Pons (tissue), 1 donor: Measurements from ENCODE around the gene SYT1.

Experiments used
- DNase-seq: peaks from one replicate; pipeline ENCODE4 v3.0.0-alpha.2; 2016; ENCODE audit warnings: low spot score

SYT1 gene

DNA sequence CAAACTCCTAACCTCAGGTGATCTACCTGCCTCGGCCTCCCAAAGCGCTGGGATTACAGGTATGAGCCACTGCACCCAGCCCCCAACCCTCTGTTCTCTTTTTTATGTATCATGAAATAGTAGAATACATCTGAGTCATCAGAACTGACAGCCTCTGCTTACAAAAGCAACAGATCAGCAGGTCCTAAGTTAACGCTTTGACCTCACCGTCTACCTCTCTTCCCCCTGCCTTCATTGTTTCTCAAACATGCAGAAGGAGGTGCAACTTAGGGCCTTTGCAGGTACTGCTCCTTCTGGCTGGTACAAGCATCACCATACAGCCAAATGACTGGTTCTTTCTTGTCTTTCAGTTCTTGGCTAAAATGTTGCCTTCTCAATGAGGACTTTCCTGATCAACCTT is 577.0 kb downstream of the SYT1 start:
- no peak for DNase-seq

GRCh38 chr12:79442396-79442795 is 577.8 kb downstream of the SYT1 start:
- DNase-seq: no peak

DNA sequence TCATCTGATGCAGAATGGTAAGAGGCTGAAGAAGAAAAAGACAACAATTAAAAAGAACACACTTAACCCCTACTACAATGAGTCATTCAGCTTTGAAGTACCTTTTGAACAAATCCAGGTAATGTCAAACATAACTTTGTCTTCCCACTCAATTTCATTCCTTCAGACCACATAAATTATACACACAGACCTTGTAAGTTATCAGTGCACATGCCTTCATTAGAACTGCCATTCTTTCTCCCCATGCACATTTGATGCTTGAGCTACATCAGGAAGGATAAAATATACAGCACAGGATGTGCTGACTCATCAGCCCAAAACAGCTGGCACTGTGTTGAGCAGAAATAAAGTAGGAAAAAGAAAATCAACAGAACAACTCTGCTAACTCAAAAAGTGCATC is 579.5 kb downstream of the SYT1 start:
- no peak for DNase-seq

GRCh38 chr12:79448816-79449215 is 584.2 kb downstream of the SYT1 start:
- DNase-seq: no peak

GRCh38 chr12:79451365-79451764 is 586.8 kb downstream of the SYT1 start:
- no peak for DNase-seq

- peak; percentile 29 for DNase-seq
These were observed 587.4 kb downstream of the SYT1 start for GRCh38 chr12:79451978-79452377.

DNA sequence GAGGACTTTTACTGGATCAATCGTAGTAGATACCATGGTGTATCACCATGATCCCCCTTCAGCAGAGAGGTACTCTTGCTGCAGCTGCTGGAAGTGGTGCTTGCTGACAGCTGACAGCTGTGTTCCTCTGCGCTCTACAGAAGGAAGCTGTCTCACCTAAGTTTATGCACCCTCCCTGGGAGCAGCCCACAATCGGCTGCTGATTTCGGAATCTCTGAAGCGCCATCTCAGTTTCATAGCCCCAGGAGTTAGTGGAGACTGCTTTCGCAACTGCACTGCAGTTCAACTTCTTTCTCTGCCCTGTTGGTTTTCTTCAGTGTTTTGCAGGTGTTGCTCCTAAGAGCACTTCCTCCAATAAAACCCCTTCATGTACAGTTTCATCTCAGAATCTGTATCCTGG is 588.3 kb downstream of the SYT1 start:
- no peak for DNase-seq

GRCh38 chr12:79453820-79454219 is 589.2 kb downstream of the SYT1 start:
- no peak for DNase-seq

DNA sequence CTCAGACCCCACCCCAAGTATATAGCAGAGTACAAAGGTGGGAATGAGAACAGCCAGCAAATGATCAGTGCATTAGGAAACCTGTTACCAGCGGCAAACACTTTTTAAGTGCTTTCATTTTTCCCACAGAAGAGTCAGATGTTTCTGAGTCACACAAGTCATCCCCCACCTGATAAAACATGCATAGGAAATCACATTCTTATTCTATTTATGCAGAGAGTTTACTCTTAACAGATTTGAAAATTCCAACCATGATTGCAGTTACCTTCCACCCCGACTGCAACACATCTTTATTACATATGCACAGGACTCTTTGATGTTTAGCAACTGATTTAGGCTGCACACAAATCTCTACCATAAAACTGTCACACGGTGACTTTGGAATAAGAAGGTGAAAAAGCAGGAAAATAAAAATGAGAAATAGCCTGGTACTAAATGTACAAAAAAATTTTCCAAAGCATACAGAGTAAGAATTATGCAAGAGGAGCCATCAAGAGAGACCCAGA is 589.8 kb downstream of the SYT1 start:
- DNase-seq: no peak

DNA sequence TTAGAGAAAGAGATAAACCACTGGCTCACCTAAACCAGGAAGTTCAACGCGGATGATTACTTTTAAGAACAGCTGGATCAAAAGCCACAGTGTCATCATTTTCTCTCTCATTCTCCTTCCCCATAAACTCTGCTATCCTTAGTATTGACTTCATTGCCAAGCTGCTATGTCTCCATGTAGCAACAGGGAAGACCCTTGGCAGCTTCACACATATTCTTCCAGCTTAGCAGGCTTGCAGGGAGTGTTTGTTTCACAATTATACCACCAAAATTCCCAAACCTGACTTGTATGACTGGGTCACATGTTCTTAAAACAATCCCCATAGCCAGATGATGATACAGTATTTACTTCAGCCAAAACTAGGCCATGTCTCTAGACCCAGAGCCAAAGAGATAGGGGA is 590.7 kb downstream of the SYT1 start:
- no peak for DNase-seq

DNA sequence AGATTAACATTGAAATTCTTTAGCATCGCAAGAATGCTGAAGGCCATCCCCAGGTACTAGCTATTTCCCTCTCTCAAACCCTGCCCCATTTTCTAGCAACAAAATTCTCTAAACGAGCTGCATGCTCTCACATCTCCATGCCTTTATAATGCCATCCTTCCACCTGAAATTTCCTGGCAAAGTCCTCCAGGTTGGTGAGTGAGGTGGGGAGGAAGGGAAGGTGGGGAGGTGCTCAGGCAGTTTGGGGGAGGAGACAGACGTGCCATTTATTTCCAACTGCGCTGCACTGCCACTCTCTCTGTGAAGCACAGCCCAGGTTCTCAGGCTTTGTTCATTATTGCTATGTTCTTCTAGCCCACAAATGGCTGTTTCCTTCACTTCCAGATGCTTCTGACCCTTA is 617.7 kb downstream of the SYT1 start:
- DNase-seq: no peak

DNA sequence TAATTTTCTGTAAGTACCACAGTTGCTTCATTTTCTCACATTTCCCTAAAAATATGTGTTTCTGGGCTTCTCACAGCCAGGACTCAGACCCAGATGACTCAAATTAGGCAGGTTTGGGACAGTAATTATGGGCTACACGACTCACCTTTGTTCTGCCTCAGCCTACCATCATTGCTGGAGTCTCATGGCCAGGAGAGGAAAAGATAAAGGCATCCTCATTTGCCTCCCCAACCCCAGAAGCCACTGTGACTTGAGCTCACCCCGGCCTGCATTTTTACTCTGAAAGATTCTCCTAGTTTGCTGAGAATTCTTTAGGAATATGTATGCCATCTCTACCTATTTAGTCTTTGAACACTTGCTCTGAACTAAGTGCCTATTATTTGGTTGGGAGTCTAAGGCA is 618.3 kb downstream of the SYT1 start:
- DNase-seq: no peak

- no peak for DNase-seq
These were observed 621.6 kb downstream of the SYT1 start for GRCh38 chr12:79486154-79486553.

DNA sequence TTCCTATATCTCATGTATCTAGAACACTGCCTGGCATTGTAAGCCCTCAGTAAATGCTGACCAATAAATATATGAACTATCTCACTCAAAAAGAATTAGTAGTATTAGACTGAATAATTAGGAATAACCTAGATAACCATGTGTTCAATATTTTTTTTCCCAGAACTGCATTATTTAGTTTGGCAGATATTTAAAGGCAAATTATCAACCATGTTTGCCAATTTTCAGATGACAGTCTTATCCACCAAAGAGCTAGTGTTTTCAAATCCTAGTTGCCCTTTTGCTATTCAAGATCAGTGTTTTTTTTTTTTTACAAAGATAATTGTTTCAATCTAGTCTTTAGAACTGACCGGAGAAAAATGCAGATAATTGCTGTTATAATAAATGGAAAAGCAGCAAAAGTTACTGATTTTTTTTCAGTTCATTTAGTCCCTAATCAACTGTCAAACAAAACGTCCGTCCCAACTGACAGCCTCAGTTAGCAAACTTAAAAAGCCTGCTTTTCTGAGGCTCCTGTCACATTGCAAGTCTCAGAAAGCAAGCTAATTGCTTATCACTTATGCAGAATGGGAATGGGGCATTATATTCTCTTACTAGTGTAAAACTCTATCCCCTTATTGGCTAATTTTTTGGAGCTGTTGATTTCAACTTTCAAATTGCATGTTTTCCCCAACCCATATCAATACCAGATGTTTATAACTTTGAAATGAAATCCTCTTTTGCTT is 623.0 kb downstream of the SYT1 start:
- DNase-seq: no peak
